ENCODE data around the gene CEMIP.
"Not testable (repeated sequence)": the region's sequence is repeated elsewhere in the genome, so short reads cannot be mapped to it uniquely, and the experiment has no call there.

The CEMIP gene

GRCh38 chr15:80763235-80763634, 15.9 kb upstream of the CEMIP start:
- not testable (repeated sequence) for DNase-seq

GRCh38 chr15:80764535-80764934, 14.6 kb upstream of the CEMIP start:
- no peak for DNase-seq

GRCh38 chr15:80766275-80766674, 12.9 kb upstream of the CEMIP start:
- DNase-seq = no peak

GRCh38 chr15:80768158-80768557, 11.0 kb upstream of the CEMIP start:
- DNase-seq = no peak

- no peak for DNase-seq
Measured at GRCh38 chr15:80769153-80769828, 9.9 kb upstream of the CEMIP start.

- DNase-seq = no peak
Measured at GRCh38 chr15:80769829-80770705, 9.1 kb upstream of the CEMIP start.

GRCh38 chr15:80773122-80773551, 6.0 kb upstream of the CEMIP start:
- no peak for DNase-seq

- no peak for DNase-seq
Measured at GRCh38 chr15:80773792-80774352, 5.3 kb upstream of the CEMIP start.

- no peak for DNase-seq
Measured at GRCh38 chr15:80774486-80774885, 4.7 kb upstream of the CEMIP start.

GRCh38 chr15:80775338-80775737, 3.8 kb upstream of the CEMIP start:
- DNase-seq = no peak

GRCh38 chr15:80776420-80777045, 2.6 kb upstream of the CEMIP start:
- no peak for DNase-seq

- DNase-seq = no peak
Measured at GRCh38 chr15:80777137-80777536, 2.0 kb upstream of the CEMIP start.

GRCh38 chr15:80777826-80778620, 1.1 kb upstream of the CEMIP start:
- DNase-seq = no peak

GRCh38 chr15:80778621-80778963, 578 bp upstream of the CEMIP start:
- no peak for DNase-seq

- DNase-seq = no peak
Measured at GRCh38 chr15:80779658-80780415, 667 bp downstream of the CEMIP start.

GRCh38 chr15:80780416-80781221, 1.4 kb downstream of the CEMIP start:
- DNase-seq = no peak

- no peak for DNase-seq
Measured at GRCh38 chr15:80783260-80783659, 4.1 kb downstream of the CEMIP start.

- no peak for DNase-seq
Measured at GRCh38 chr15:80785335-80785734, 6.2 kb downstream of the CEMIP start.

GRCh38 chr15:80785811-80786354, 6.7 kb downstream of the CEMIP start:
- no peak for DNase-seq

- no peak for DNase-seq
Measured at GRCh38 chr15:80787316-80787715, 8.1 kb downstream of the CEMIP start.

- no peak for DNase-seq
Measured at GRCh38 chr15:80788536-80788935, 9.4 kb downstream of the CEMIP start.

All from cortex of kidney (tissue), 1 donor.